Measurements from ENCODE around the gene TRA2B. TPM values are rescaled to one million over a fixed set of nuclear protein-coding genes. Genes with fewer than 3 reads are reported as not detected.
A peak's percentile ranks its signal among the peaks of the same experiment; 100 is the strongest.

TRA2B gene
- total RNA-seq, 2 experiments from 2014 or later = 172 to 176 TPM

- H3K4me3 Mint-ChIP-seq = no peak overlapping the region
- no peaks in the 10 kb centered on the region for H3K9me3 Mint-ChIP-seq
- intact Hi-C loops (cut with micrococcal nuclease) = no loop called here
- no peak overlapping the region for H3K27ac Mint-ChIP-seq
- H3K4me1 Mint-ChIP-seq (ENCODE audit: low read depth) = no peaks in the 10 kb centered on the region
- DNase-seq = no peak
- H3K36me3 Mint-ChIP-seq (ENCODE audit: low read depth) = no peaks in the 10 kb centered on the region
- CTCF ChIA-PET = no interaction called here
- H3K27me3 Mint-ChIP-seq (ENCODE audit: low read depth) = no peaks in the 10 kb centered on the region
Observed at GRCh38 chr3:185949515-185949914, 11.7 kb upstream of the TRA2B start.

GRCh38 chr3:185948292-185948691 lies 10.5 kb upstream of the TRA2B start:
- Mint-ChIP-seq H3K9me3 (no peaks in the 10 kb centered on the region), H3K36me3 (ENCODE audit: low read depth) (no peaks in the 10 kb centered on the region), H3K27me3 (ENCODE audit: low read depth) (no peaks in the 10 kb centered on the region), H3K27ac (no peak overlapping the region), H3K4me1 (ENCODE audit: low read depth) (peaks cover 7% of the 10 kb centered on the region), H3K4me3 (no peak overlapping the region)
- CTCF ChIA-PET = no interaction called here
- intact Hi-C loops (cut with micrococcal nuclease) = no loop called here
- no peak for DNase-seq

GRCh38 chr3:185943760-185944106 lies 5.9 kb upstream of the TRA2B start:
- CTCF ChIA-PET = interaction anchor here (0.6 to 4.0 kb wide), 55 partner anchors 8 to 878 kb away, joined by 3 to 120 read pairs (median 5); partner anchors contain the start of gene DNAJB11

GRCh38 chr3:185942907-185943759 lies 5.3 kb upstream of the TRA2B start:
- no peaks in the 10 kb centered on the region for H3K27me3 Mint-ChIP-seq (ENCODE audit: low read depth)
- peak; percentile 92 for DNase-seq
- no peaks in the 10 kb centered on the region for H3K9me3 Mint-ChIP-seq
- no peak overlapping the region for H3K27ac Mint-ChIP-seq
- H3K4me1 Mint-ChIP-seq (ENCODE audit: low read depth) = peaks cover 17% of the 10 kb centered on the region
- CTCF ChIA-PET = interaction anchor here (0.5 to 4.0 kb wide), 58 partner anchors 8 to 879 kb away, joined by 3 to 120 read pairs (median 4); partner anchors contain the start of gene DNAJB11
- no peaks in the 10 kb centered on the region for H3K36me3 Mint-ChIP-seq (ENCODE audit: low read depth)
- H3K4me3 Mint-ChIP-seq = peak overlapping the region; percentile 28
- intact Hi-C loops (cut with micrococcal nuclease) = loop anchor here (1.0 to 2.0 kb wide), 5 partner anchors 17 to 674 kb away; no protein-coding TSS in a partner anchor

More at GRCh38 chr3:185943760-185944106, 5.9 kb upstream of the TRA2B start:
- H3K27me3 Mint-ChIP-seq (ENCODE audit: low read depth) = no peaks in the 10 kb centered on the region
- H3K9me3 Mint-ChIP-seq = no peaks in the 10 kb centered on the region
- H3K36me3 Mint-ChIP-seq (ENCODE audit: low read depth) = no peaks in the 10 kb centered on the region
- H3K4me3 Mint-ChIP-seq = no peak overlapping the region
- DNase-seq = no peak
- no peak overlapping the region for H3K27ac Mint-ChIP-seq
- intact Hi-C loops (cut with micrococcal nuclease) = loop anchor here (1.0 to 2.0 kb wide), 5 partner anchors 17 to 673 kb away; no protein-coding TSS in a partner anchor
- peaks cover 14% of the 10 kb centered on the region for H3K4me1 Mint-ChIP-seq (ENCODE audit: low read depth)

- H3K4me3 Mint-ChIP-seq = no peak overlapping the region
- CTCF ChIA-PET = interaction anchor here (0.7 to 4.0 kb wide), 10 partner anchors 11 to 629 kb away, joined by 4 to 120 read pairs (median 8); partner anchors contain the start of gene DNAJB11
Observed at GRCh38 chr3:185942396-185942795, 4.6 kb upstream of the TRA2B start.

GRCh38 chr3:185940951-185941350 lies 3.1 kb upstream of the TRA2B start:
- CTCF ChIA-PET = no interaction called here
- intact Hi-C loops (cut with micrococcal nuclease) = no loop called here
- H3K27ac Mint-ChIP-seq = no peak overlapping the region

More at GRCh38 chr3:185942396-185942795, 4.6 kb upstream of the TRA2B start:
- intact Hi-C loops (cut with micrococcal nuclease) = loop anchor here (2.0 kb wide), 2 partner anchors 598 to 674 kb away; no protein-coding TSS in a partner anchor
- DNase-seq = no peak
- peaks cover 19% of the 10 kb centered on the region for H3K4me1 Mint-ChIP-seq (ENCODE audit: low read depth)
- no peaks in the 10 kb centered on the region for H3K9me3 Mint-ChIP-seq
- H3K27me3 Mint-ChIP-seq (ENCODE audit: low read depth) = no peaks in the 10 kb centered on the region
- no peak overlapping the region for H3K27ac Mint-ChIP-seq
- peaks cover 7% of the 10 kb centered on the region for H3K36me3 Mint-ChIP-seq (ENCODE audit: low read depth)

GRCh38 chr3:185939721-185940120 lies 1.9 kb upstream of the TRA2B start:
- peaks cover 34% of the 10 kb centered on the region for H3K36me3 Mint-ChIP-seq (ENCODE audit: low read depth)
- intact Hi-C loops (cut with micrococcal nuclease) = loop anchor here (5.0 to 10.0 kb wide), 3 partner anchors 1088 to 1805 kb away; partner anchors contain the start of genes BCL6 and RPL39L
- H3K4me3 Mint-ChIP-seq = no peak overlapping the region
- CTCF ChIA-PET = no interaction called here
- no peaks in the 10 kb centered on the region for H3K9me3 Mint-ChIP-seq
- DNase-seq = no peak
- H3K27me3 Mint-ChIP-seq (ENCODE audit: low read depth) = no peaks in the 10 kb centered on the region
- no peak overlapping the region for H3K27ac Mint-ChIP-seq
- peaks cover 21% of the 10 kb centered on the region for H3K4me1 Mint-ChIP-seq (ENCODE audit: low read depth)

More at GRCh38 chr3:185940951-185941350, 3.1 kb upstream of the TRA2B start:
- H3K4me3 Mint-ChIP-seq = no peak overlapping the region
- H3K9me3 Mint-ChIP-seq = no peaks in the 10 kb centered on the region
- H3K27me3 Mint-ChIP-seq (ENCODE audit: low read depth) = no peaks in the 10 kb centered on the region
- DNase-seq = no peak
- peaks cover 22% of the 10 kb centered on the region for H3K36me3 Mint-ChIP-seq (ENCODE audit: low read depth)
- peaks cover 19% of the 10 kb centered on the region for H3K4me1 Mint-ChIP-seq (ENCODE audit: low read depth)

GRCh38 chr3:185936814-185937688 lies 763 bp downstream of the TRA2B start:
- peak; percentile 90 for DNase-seq
- Mint-ChIP-seq H3K9me3 (no peaks in the 10 kb centered on the region), H3K36me3 (ENCODE audit: low read depth) (peaks cover 56% of the 10 kb centered on the region), H3K4me3 (peak overlapping the region; percentile 100), H3K4me1 (ENCODE audit: low read depth) (peaks cover 24% of the 10 kb centered on the region), H3K27ac (peak overlapping the region; percentile 100), H3K27me3 (ENCODE audit: low read depth) (no peaks in the 10 kb centered on the region)
- intact Hi-C loops (cut with micrococcal nuclease) = loop anchor here (1.0 to 10.0 kb wide), 4 partner anchors 846 to 1808 kb away; partner anchors contain the start of genes BCL6, EIF4A2 and RPL39L
- CTCF ChIA-PET = interaction anchor here (0.5 to 1.5 kb wide), 6 partner anchors 9 to 84 kb away, joined by 3 to 6 read pairs (median 3); no protein-coding TSS in a partner anchor

GRCh38 chr3:185936273-185936629 lies 1.6 kb downstream of the TRA2B start:
- intact Hi-C loops (cut with micrococcal nuclease) = loop anchor here (5.0 to 10.0 kb wide), 3 partner anchors 1091 to 1809 kb away; partner anchors contain the start of genes BCL6 and RPL39L
- H3K4me1 Mint-ChIP-seq (ENCODE audit: low read depth) = peaks cover 32% of the 10 kb centered on the region
- H3K9me3 Mint-ChIP-seq = no peaks in the 10 kb centered on the region
- H3K4me3 Mint-ChIP-seq = peak overlapping the region; percentile 100
- peak overlapping the region; percentile 100 for H3K27ac Mint-ChIP-seq
- no peaks in the 10 kb centered on the region for H3K27me3 Mint-ChIP-seq (ENCODE audit: low read depth)
- CTCF ChIA-PET = interaction anchor here (0.7 to 1.5 kb wide), 3 partner anchors 11 to 42 kb away, joined by 3 to 4 read pairs (median 3); no protein-coding TSS in a partner anchor
- DNase-seq = no peak
- H3K36me3 Mint-ChIP-seq (ENCODE audit: low read depth) = peaks cover 64% of the 10 kb centered on the region

GRCh38 chr3:185935465-185936272 lies 2.1 kb downstream of the TRA2B start:
- peaks cover 69% of the 10 kb centered on the region for H3K36me3 Mint-ChIP-seq (ENCODE audit: low read depth)
- intact Hi-C loops (cut with micrococcal nuclease) = loop anchor here (1.0 to 10.0 kb wide), 4 partner anchors 8 to 1809 kb away; partner anchors contain the start of genes BCL6 and RPL39L
- peak overlapping the region; percentile 100 for H3K27ac Mint-ChIP-seq
- no peak for DNase-seq
- CTCF ChIA-PET = interaction anchor here (0.7 to 1.5 kb wide), 4 partner anchors 8 to 43 kb away, joined by 3 to 4 read pairs (median 4); no protein-coding TSS in a partner anchor
- no peaks in the 10 kb centered on the region for H3K27me3 Mint-ChIP-seq (ENCODE audit: low read depth)
- peaks cover 38% of the 10 kb centered on the region for H3K4me1 Mint-ChIP-seq (ENCODE audit: low read depth)
- H3K9me3 Mint-ChIP-seq = no peaks in the 10 kb centered on the region
- H3K4me3 Mint-ChIP-seq = peak overlapping the region; percentile 100
